B cell (primary cell): ENCODE results near the gene MGAT5. TPM values are rescaled to one million over a fixed set of nuclear protein-coding genes. Genes with fewer than 3 reads are reported as not detected.

Experiments
- ATAC-seq: fragments of 200-7000 bp; cut with Tn5 transposase; one replicate; pipeline ENCODE4 v1.10.0; 2021; ENCODE audit warnings: low read depth, mild to moderate bottlenecking, moderate number of reproducible peaks, moderate library complexity
- CTCF ChIA-PET: fragments of 350-600 bp; sonication (Branson Sonifier 250); formaldehyde crosslinking; loops from one replicate; lab custom pipeline; 2021; ENCODE audit warnings: antibody characterized with exemption, inconsistent platforms; lab: Charles Lee
- POLR2A ChIA-PET: fragments of 350-600 bp; sonication (Branson Sonifier 250); formaldehyde crosslinking; loops from one replicate; lab custom pipeline; 2021; ENCODE audit warnings: antibody characterized with exemption; lab: Charles Lee
- DNase-seq: peaks from one replicate; pipeline ENCODE4 v3.0.0; 2013
- H2AFZ ChIP-seq: 2 replicates; pipeline ENCODE4 v1.6.1; 2012; ENCODE audit warnings: mild to moderate bottlenecking, low read depth, low read length; ENCODE audit not compliant: insufficient read depth, poor library complexity, severe bottlenecking
- H3K27ac ChIP-seq, 2 donors: 1 replicate in 1 of 2; 2 replicates in 1 of 2; pipeline ENCODE4 v1.5.1; 2012 to 2013; ENCODE audit warnings: low read length in 2 of 2, mild to moderate bottlenecking in 2 of 2, moderate library complexity in 1 of 2
- H3K27me3 ChIP-seq, 4 experiments: fragments of 200-600 bp in 1 of 4; sonication (generic) in 1 of 4; replicated peaks in 1 of 4; 1 replicate in 2 of 4; 2 replicates in 2 of 4; pipeline versions ENCODE4 v1.6.1 to v1.7.0; 2013 to 2016; ENCODE audit warnings: low read length in 3 of 4, mild to moderate bottlenecking in 2 of 4, mixed read lengths in 1 of 4, moderate library complexity in 1 of 4; ENCODE audit not compliant: insufficient read depth in 4 of 4, control insufficient read depth in 3 of 4; ENCODE audit errors: control extremely low read depth in 1 of 4
- H3K36me3 ChIP-seq, 2 experiments: replicated peaks in 1 of 2; 1 replicate in 1 of 2; 2 replicates in 1 of 2; pipeline versions ENCODE4 v1.6.1 to v1.7.1; 2013; ENCODE audit warnings: low read length in 1 of 2; ENCODE audit not compliant: insufficient read depth in 2 of 2, control insufficient read depth in 1 of 2; ENCODE audit errors: control extremely low read depth in 1 of 2, extremely low read depth in 1 of 2
- H3K4me1 ChIP-seq, 2 donors: fragments of 200-600 bp in 1 of 2; sonication (generic) in 1 of 2; 1 replicate in 1 of 2; 2 replicates in 1 of 2; pipeline versions ENCODE4 v1.5.1 to v1.6.1; 2013 to 2017; ENCODE audit warnings: low read length in 2 of 2; ENCODE audit not compliant: control insufficient read depth in 2 of 2, insufficient read depth in 2 of 2
- H3K4me2 ChIP-seq: replicated peaks from 2 replicates; pipeline ENCODE3; 2012; ENCODE audit warnings: mild to moderate bottlenecking, low read depth, low read length; ENCODE audit not compliant: poor library complexity, severe bottlenecking
- H3K4me3 ChIP-seq, 5 experiments: fragments of 200-600 bp in 1 of 5; sonication (generic) in 1 of 5; 1 replicate in 3 of 5; 2 replicates in 2 of 5; pipeline versions ENCODE4 v1.5.1 to v1.7.0; 2011 to 2016; ENCODE audit warnings: low read length in 4 of 5, mild to moderate bottlenecking in 4 of 5, low read depth in 2 of 5, control low read depth in 1 of 5, moderate library complexity in 1 of 5; ENCODE audit not compliant: insufficient read depth in 1 of 5; ENCODE audit errors: control extremely low read depth in 1 of 5, extremely low read depth in 1 of 5
- H3K79me2 ChIP-seq: fragments of 200-600 bp; sonication (generic); one replicate; pipeline ENCODE4 v1.6.0; 2016; ENCODE audit warnings: low read length; ENCODE audit not compliant: control insufficient read depth, insufficient read depth
- H3K9ac ChIP-seq: fragments of 200-600 bp; sonication (generic); 2 replicates; pipeline ENCODE4 v1.6.1; 2017; ENCODE audit warnings: mild to moderate bottlenecking, low read length, moderate library complexity
- H3K9me3 ChIP-seq, 3 donors: one replicate each; pipeline versions ENCODE4 v1.6.1 to v1.7.1; 2013; ENCODE audit warnings: low read length in 2 of 3; ENCODE audit not compliant: control insufficient read depth in 2 of 3, insufficient read depth in 1 of 3; ENCODE audit errors: control extremely low read depth in 1 of 3
- H4K20me1 ChIP-seq: 2 replicates; pipeline ENCODE4 v1.6.0; 2012; ENCODE audit warnings: mild to moderate bottlenecking, low read length; ENCODE audit not compliant: insufficient read depth, control insufficient read depth, poor library complexity, severe bottlenecking
- H3K27ac Mint-ChIP-seq: one replicate; pipeline ENCODE4 v1.8.0; 2021; ENCODE audit warnings: mixed read lengths
- H3K27me3 Mint-ChIP-seq: one replicate; pipeline ENCODE4 v1.8.0; 2021; ENCODE audit warnings: mixed read lengths
- H3K4me1 Mint-ChIP-seq: one replicate; pipeline ENCODE4 v1.8.0; 2021; ENCODE audit warnings: mixed read lengths
- H3K4me3 Mint-ChIP-seq: one replicate; pipeline ENCODE4 v1.8.0; 2021; ENCODE audit warnings: mixed read lengths
- H3K9me3 Mint-ChIP-seq: one replicate; pipeline ENCODE4 v1.8.0; 2022; ENCODE audit warnings: mixed read lengths; ENCODE audit not compliant: insufficient read depth
- EZH2 ChIP-seq: IDR thresholded peaks from 2 replicates; pipeline ENCODE4 v1.6.1; 2012; ENCODE audit warnings: borderline replicate concordance, low read depth, mild to moderate bottlenecking, moderate library complexity, low read length; ENCODE audit not compliant: insufficient read depth, poor library complexity, severe bottlenecking
- WGBS: methylation state at CpG from one replicate; pipeline ENCODE4 v1.1.5; 2013; ENCODE audit warnings: missing lambda C conversion rate; ENCODE audit not compliant: insufficient coverage; 5-methylcytosine and 5-hydroxymethylcytosine counted together
- intact Hi-C: fragments of 100-400 bp; cut with micrococcal nuclease; formaldehyde crosslinking; loops from one replicate; pipeline ENCODE4 v1.10.0; 2022
- polyA plus RNA-seq: library from polyadenylated mRNA; depleted of rRNA; stranded (reverse); fragments of >200 nt; gene quantifications from 2 replicates; pipeline ENCODE4 v1.2.3, GENCODE V29; 2012
- total RNA-seq, 2 donors: library from RNA; stranded (reverse); fragments of 120-200 nt in 1 of 2; gene quantifications; 1 replicate in 1 of 2; 2 replicates in 1 of 2; pipeline versions ENCODE4 v1.2.3 to v1.2.4, GENCODE V29; 2013 to 2022
- TF ChIP-seq, protein P1 (sequence below): fragments of 200-600 bp; IDR thresholded peaks from one replicate; pipeline ENCODE4 v1.8.0; 2022; ENCODE audit warnings: antibody characterized with exemption, mild to moderate bottlenecking

MGAT5 gene
- total and polyA plus RNA-seq, 2 donors (not counting 1 experiment from before 2014, with no cell fraction given), result 27.2 to 184 TPM

DNA sequence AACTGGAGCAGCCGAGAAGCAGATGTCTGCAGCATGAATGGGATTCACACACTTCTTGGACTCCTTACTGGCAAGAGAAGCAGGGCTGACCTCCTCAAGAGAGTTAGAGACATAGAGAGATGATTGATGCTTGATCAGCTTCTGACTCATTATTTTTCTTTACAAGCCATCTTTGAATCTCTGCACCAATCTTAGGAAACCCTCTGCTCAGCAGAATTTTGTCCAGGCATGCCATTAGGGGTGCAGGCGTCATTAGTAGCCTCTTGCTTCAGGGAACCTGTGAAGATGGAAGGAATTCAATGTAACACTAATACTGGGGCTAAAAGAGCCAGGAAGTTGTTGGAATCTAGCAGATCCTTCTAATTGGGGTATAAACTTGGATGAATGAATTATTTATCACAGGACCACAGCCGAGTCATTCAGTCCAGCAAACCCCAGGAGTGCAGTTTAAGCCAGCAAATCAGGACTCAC lies 151.8 kb downstream of the MGAT5 start:
- DNase-seq (no peak), ATAC-seq (no peak)
- Mint-ChIP-seq H3K4me3 (no peak overlapping the region), H3K9me3 (no peaks in the 10 kb centered on the region), H3K4me1 (peaks cover 43% of the 10 kb centered on the region), H3K27ac (peak overlapping the region; percentile 54), H3K27me3 (no peaks in the 10 kb centered on the region)
- H4K20me1 ChIP-seq, result peaks cover 18% of the 10 kb centered on the region
- no peak overlapping the region for H2AFZ ChIP-seq
- 100% methylated on average over 2 of the region's 3 CpGs for WGBS
- H3K4me2 ChIP-seq, result no peak overlapping the region
- TF ChIP-seq EZH2, result no peak
- TF ChIP-seq, protein P1, sequence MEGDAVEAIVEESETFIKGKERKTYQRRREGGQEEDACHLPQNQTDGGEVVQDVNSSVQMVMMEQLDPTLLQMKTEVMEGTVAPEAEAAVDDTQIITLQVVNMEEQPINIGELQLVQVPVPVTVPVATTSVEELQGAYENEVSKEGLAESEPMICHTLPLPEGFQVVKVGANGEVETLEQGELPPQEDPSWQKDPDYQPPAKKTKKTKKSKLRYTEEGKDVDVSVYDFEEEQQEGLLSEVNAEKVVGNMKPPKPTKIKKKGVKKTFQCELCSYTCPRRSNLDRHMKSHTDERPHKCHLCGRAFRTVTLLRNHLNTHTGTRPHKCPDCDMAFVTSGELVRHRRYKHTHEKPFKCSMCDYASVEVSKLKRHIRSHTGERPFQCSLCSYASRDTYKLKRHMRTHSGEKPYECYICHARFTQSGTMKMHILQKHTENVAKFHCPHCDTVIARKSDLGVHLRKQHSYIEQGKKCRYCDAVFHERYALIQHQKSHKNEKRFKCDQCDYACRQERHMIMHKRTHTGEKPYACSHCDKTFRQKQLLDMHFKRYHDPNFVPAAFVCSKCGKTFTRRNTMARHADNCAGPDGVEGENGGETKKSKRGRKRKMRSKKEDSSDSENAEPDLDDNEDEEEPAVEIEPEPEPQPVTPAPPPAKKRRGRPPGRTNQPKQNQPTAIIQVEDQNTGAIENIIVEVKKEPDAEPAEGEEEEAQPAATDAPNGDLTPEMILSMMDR, result no peak
- peak overlapping the region in 1 of 2 donors; percentile 22 for H3K27ac ChIP-seq
- H3K9me3 ChIP-seq, result no peaks in the 10 kb centered on the region
- ChIA-PET CTCF (interaction anchor here (1.1 to 1.6 kb wide), 2 partner anchors 13 to 287 kb away, joined by 3 to 7 read pairs; no protein-coding TSS in a partner anchor), POLR2A (no interaction called here)
- H3K4me3 ChIP-seq, result no peak overlapping the region
- peaks cover 0 to 61% of the 10 kb centered on the region in 2 experiments for H3K36me3 ChIP-seq
- no peaks in the 10 kb centered on the region for H3K27me3 ChIP-seq
- intact Hi-C loops, result no loop called here
- H3K4me1 ChIP-seq, result peaks cover 28 to 35% of the 10 kb centered on the region in 2 donors
- H3K79me2 ChIP-seq, result peaks cover 41% of the 10 kb centered on the region
- H3K9ac ChIP-seq, result no peak overlapping the region

- H4K20me1 ChIP-seq, result peaks cover 18% of the 10 kb centered on the region
- no peak for DNase-seq
- WGBS, result 90% methylated on average over 3 of the region's 5 CpGs
- peak overlapping the region in 1 of 2 donors; percentile 61 for H3K27ac ChIP-seq
- peaks cover 35 to 42% of the 10 kb centered on the region in 2 donors for H3K4me1 ChIP-seq
- CTCF ChIA-PET, result interaction anchor here (0.8 to 1.6 kb wide), 6 partner anchors 10 to 522 kb away, joined by 3 to 7 read pairs (median 3); no protein-coding TSS in a partner anchor
- POLR2A ChIA-PET, result no interaction called here
- Mint-ChIP-seq H3K27ac (peak overlapping the region; percentile 73), H3K27me3 (no peaks in the 10 kb centered on the region), H3K4me1 (peaks cover 50% of the 10 kb centered on the region), H3K9me3 (no peaks in the 10 kb centered on the region), H3K4me3 (no peak overlapping the region)
- no peak overlapping the region for H3K4me3 ChIP-seq
- ATAC-seq, result no peak
- no peak overlapping the region for H3K9ac ChIP-seq
- H3K79me2 ChIP-seq, result peaks cover 35% of the 10 kb centered on the region
- no peak overlapping the region for H3K4me2 ChIP-seq
- no peak for TF ChIP-seq EZH2
- TF ChIP-seq, protein P1, result no peak
- H3K27me3 ChIP-seq, result no peaks in the 10 kb centered on the region
- no peaks in the 10 kb centered on the region for H3K9me3 ChIP-seq
- H3K36me3 ChIP-seq, result peaks cover 0 to 56% of the 10 kb centered on the region in 2 experiments
- no peak overlapping the region for H2AFZ ChIP-seq
- intact Hi-C loops, result no loop called here
Measured at GRCh38 chr2:134406311-134406710, 152.4 kb downstream of the MGAT5 start.
